Heart left ventricle (tissue), 13 donors: ENCODE data around the gene IFNGR1.

Experiments used
- CTCF ChIP-seq, 12 donors: fragments of 200-600 bp; sonication (generic) in 4 of 12; IDR thresholded peaks; one replicate each; pipeline versions ENCODE4 v1.5.0 to v1.8.0; 2018 to 2022; ENCODE audit warnings: antibody characterized with exemption in 12 of 12, mild to moderate bottlenecking in 5 of 12
- POLR2A ChIP-seq, 2 donors: fragments of 450-650 bp; IDR thresholded peaks; one replicate each; pipeline ENCODE4 v1.6.1; 2017; ENCODE audit warnings: antibody characterized with exemption in 2 of 2, mild to moderate bottlenecking in 2 of 2, moderate library complexity in 2 of 2
- donor health status: ischemic (EF 13 %, LVEDD 7.1; RV severe dilation, severe dysfunction).
- donor health status: DM: no; HTN: yes; CAD: no.
- donor health status: DM: no; HTN: no; CAD: no.
- donor health status: ischemic (EF 25% LVEDD 6.9; RV normal size, moderate dysfunction).
- donor health status: ischemic (EF 25% LVEDD 5.7; RV mildly dilated, moderate dysfunction).
- donor health status: ischemic (EF 35%, LVEDD 5.7; RV mildly dilated, moderate dysfunction).
- donor health status: nonischemic (EF 11% LVEDD 7.7; RV severe dilation, severe dysfunction).
- donor health status: DM: yes; HTN: yes; CAD: no.
- donor health status: PGD.
- donor health status: ischemic (EF 29% LVEDD 5.4; RV normal size, mild dysfunction).
- donor health status: nonischemic (EF 23%, LVEDD 6.1; RV moderate dilation, normal function).

- TF ChIP-seq POLR2A (IDR thresholded peaks at IDR 0.05) (no peak), CTCF (IDR thresholded peaks at IDR 0.05) (no peak)
Measured at GRCh38 chr6:137175157-137175867, 43.9 kb downstream of the IFNGR1 start.
